ENCODE data around the gene FCER2.
"Not testable (repeated sequence)": the region's sequence is repeated elsewhere in the genome, so short reads cannot be mapped to it uniquely, and the experiment has no call there.

The FCER2 gene, protein sequence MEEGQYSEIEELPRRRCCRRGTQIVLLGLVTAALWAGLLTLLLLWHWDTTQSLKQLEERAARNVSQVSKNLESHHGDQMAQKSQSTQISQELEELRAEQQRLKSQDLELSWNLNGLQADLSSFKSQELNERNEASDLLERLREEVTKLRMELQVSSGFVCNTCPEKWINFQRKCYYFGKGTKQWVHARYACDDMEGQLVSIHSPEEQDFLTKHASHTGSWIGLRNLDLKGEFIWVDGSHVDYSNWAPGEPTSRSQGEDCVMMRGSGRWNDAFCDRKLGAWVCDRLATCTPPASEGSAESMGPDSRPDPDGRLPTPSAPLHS

DNA sequence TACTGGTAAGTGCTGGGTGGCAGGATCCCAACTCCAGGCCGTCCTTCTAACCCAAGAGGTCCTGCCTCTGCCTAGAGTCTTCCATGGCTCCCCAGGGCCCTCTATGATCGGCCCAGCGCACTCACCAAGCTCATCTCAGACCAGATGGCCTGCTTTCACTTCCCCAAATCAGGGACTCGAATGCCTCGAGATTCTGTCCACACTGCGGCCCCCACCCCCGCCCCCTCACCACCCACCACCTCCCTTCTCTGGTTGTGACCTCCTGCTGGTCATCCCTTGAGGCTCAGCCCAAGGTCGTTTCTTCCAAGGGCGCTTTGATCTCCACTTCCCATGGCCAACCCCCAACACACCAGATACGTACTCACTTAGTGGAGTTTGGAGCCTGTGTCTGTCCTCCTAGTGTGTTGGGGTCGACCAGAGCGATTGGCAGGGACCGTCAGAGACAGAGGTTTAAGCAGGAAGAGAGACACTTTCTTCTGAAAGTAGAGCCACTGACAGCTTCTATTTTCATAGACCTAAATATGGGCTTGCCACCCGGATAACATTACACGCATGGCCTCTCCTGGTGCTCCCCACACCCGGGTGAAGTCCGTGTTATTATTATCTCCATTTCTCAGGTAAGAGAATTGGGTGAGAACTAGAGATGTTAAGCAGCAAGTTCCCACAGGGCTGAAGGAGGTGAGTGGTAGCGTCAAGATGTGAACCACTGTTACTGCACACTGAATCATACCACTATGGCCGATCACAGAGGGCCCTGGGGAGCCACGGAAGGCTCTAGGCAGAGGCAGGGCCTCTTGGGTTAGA is at the start of gene FCER2:
TSS of gene FCER2 (minus strand) at position 478 of the 804 bp plus-strand sequence. CDS start 2,371 bp downstream, outside the sequence.
- DNase-seq, result no peak

DNA sequence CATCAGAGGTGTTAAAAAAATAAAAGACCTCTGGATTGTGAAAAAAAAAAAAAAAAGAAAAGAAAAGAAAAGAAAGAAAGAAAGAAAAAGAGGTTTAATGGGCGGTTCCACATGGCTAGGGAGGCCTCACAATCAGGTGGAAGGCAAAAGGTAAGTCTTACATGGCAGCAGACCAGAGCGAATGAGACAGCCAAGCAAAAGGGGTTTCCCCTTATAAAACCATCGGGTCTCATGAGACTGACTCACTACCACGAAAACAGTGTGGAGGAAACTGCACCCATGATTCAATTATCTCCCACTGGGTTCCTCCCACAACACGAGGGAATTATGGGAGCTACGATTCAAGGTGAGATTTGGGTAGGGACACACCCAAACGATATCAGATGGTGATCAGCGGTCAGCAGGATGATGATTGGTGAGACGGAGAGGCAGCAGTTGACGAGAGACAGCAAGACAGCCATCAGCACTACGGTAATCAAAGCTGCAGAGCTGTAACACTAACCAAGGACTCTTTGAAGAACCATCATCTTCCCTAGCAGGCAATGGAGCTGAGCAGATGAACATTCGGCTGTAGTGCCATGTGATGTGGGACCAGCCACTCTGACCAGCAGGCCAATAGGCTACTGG is 49.3 kb upstream of the FCER2 start:
- DNase-seq, result peak; percentile 28

- no peak for DNase-seq
Observed at GRCh38 chr19:7748756-7749155, 46.8 kb upstream of the FCER2 start.

DNA sequence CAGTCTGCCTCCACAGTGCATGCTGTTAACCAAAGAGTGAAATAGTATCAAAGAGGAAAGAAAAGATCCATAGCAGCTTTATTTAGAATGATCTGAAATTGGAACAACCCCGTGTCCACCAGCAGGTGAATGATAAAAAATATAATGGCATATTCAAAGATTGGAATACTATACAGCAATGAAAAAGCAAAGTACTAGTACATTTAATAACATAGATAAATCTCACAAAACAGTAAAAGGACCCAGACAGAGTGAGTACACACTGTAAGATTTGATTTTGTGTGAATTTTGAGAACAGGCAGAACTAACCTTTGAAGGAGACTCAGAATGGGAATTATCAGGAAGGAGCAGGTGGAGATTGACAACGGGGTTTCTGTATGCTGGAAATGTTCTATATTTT is 46.2 kb upstream of the FCER2 start:
- no peak for DNase-seq

GRCh38 chr19:7746903-7747884 is 45.3 kb upstream of the FCER2 start, which contains the start of gene CD209:
TSS of gene CD209 (minus strand) at chr19:7747534. CDS start at chr19:7747511, 23 bp downstream.
- DNase-seq, result no peak

DNA sequence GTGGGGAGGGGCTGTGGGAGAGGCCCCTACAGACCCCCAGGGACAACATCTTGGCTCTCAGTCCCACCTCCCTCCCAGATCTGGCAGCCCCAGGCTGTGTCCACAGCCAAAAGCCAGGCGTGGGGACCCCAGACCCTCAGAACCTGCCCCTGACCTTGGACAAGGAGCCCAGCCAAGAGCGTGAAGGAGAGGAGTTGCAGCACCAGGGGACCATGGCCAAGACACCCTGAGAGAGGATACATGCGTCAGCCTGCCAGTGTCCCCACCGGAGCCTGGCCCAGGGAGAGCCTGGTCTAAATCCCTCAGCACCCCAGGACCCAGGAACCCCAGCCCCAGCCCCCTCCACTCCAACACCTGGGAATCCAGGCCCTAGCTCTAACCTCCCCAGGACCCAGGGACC is 44.4 kb upstream of the FCER2 start:
- not testable (repeated sequence) for DNase-seq

- no peak for DNase-seq
Observed at GRCh38 chr19:7744871-7745650, 43.1 kb upstream of the FCER2 start.

GRCh38 chr19:7744199-7744786 is 42.4 kb upstream of the FCER2 start:
- DNase-seq, result no peak

DNA sequence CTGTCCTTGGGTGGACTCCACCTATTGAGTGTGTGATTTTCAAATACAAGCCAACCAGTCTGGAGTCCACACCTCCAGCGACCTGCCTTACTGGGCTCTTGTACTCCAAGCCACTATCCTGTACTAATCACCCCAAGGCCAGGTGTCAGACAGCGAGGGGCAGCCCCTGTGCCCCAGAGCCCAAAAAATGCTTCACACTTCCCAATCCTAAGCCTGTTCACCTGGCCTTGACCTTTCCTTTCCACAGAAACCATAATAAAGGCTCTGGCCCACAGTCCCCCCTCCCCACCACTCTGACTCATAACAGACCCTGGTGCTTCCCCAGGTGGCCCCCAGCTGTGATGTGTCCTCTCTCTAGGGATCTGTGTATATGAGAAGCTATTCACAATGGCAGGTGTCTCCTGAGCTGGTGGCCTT is 41.5 kb upstream of the FCER2 start:
- DNase-seq, result no peak

DNA sequence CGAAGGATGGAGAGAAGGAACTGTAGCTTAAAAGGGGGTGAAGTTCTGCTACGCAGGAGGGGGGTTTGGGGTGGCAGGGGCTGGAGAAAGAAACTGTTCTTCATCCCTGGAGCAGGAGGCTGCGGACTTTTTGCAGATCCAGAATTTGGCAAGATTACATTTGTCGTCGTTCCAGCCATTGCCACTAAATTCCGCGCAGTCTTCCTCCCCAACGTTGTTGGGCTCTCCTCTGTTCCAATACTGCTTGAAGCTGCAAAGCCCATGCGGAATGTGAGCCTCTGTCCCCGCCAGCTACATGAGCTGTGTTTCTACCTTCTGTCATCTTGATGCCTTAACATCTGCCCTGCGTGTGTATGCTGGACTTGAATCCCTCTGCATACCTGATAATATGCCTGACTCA is 41.1 kb upstream of the FCER2 start:
- no peak for DNase-seq

GRCh38 chr19:7742575-7742974 is 40.6 kb upstream of the FCER2 start:
- no peak for DNase-seq

DNA sequence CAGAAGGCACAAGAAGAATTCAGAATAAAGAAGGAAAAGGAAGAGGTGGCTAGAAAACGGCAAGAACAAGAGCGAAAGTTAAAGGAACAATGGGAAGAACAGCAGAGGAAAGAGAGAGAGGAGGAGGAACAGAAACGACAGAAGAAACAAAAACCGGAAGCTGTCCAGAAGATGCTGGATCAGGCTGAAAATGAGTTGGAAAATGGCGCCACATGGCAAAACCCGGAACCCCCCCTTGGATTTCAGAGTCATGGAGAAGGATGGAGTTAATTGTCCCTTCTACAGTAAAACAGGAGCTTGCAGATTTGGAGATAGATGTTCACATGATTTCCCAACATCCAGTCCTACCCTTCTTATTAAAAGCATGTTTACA is 38.7 kb upstream of the FCER2 start:
- no peak for DNase-seq

DNA sequence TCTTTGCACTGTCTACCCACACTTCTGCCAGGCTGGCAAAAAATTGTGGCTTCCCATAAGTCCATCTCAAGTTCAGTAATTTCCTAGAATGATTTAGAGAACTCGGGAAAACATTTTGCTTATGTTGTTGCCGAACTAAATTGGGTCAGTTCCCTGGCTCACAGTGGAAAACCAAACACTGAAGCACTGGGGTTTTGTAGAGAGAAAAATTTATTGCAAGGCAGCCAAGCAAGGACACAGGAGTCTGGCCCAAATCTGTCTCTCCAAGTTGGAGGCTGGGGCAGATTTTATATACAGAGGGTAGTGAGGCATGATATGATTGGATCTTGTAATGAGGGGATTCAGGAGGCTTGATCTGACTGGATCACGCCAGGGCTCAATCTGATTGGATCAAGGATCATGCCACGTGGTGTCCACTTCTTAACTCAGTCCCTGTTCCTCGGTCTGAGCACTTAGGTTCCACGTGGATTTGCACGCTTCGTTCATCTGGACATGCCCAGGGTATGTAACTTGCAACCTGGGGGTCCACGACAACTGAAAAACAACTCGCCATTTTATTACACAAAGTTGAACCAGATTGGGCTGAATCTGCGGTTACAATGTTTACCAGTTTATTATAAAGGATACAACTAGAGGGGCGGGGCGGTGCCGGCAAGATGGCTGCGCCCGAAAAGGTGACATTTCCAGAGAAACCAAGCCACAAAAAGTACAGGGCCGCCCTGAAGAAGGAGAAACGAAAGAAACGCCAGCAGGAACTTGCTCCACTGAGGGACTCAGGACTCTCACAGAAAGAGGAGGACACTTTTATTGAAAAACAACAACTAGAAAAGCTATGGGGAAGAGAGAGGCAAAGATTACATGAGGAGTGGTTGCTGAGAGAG is 38.1 kb upstream of the FCER2 start:
- DNase-seq, result no peak

GRCh38 chr19:7739211-7739755 is 37.4 kb upstream of the FCER2 start:
- DNase-seq, result no peak

DNA sequence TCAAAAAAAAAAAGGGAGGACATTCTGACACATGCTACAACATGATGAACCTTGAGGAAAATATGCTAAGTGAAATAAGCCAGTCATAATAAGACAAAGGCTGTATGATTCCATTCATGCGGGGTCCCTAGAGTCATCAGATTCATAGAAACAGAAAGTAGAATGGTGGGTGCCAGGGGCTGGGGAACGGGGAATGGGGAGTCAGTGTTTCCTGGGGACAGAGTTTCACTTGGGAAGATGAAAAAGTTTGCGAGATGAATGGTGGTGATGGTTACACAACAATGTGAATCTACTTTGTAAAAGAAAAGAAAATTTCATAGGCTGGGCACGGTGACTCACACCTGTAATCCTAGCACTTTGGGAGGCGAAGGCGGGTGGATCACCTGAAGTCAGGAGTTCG is 36.1 kb upstream of the FCER2 start:
- DNase-seq, result no peak

DNA sequence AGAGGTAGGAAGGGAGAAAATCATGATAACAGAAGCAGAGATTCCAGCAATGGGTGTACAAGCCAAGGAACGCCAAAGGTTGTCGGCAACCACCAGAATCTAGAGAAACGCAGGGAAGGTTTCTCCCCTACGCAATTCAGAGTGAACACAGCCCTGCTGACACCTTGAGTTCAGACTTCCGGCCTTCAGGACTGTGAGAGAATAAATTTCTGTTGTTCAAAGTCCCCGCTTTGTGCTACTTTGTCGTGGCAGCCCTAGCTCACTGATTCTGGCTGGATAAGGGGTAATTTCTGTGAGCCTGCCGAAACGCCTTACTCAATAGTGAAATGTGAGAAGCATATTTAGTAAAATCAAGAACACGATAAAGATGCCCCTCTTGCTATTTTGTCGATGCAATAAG is 35.3 kb upstream of the FCER2 start:
- no peak for DNase-seq

- DNase-seq, result no peak
Observed at GRCh38 chr19:7736148-7736547, 34.2 kb upstream of the FCER2 start.

- DNase-seq, result no peak
Observed at GRCh38 chr19:7734220-7735203, 32.6 kb upstream of the FCER2 start.

GRCh38 chr19:7733376-7733775 is 31.4 kb upstream of the FCER2 start:
- DNase-seq, result no peak
